Measurements from ENCODE around the gene LILRB2.
"Not testable (repeated sequence)": the region's sequence is repeated elsewhere in the genome, so short reads cannot be mapped to it uniquely, and the experiment has no call there.

The LILRB2 gene

DNA sequence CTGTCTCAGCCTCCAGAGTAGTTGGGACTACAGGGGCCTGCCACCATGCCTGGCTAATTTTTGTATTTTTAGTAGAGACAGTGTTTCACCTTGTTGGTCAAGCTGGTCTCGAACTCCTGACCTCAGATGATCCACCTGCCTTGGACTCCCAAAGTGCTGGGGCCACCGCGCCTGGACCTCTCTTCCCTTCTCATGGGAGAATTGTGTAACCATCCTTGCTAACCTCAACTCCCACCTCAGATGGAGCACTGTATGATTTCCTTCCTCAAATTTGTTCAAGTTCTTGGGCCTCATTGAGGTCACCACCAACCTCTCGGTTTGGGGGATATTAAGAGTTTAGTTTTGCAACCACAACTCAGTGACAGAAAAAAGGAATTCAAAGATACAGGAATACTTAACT, 21.3 kb upstream of the LILRB2 start:
- peak; percentile 64 to 78 for DNase-seq

DNA sequence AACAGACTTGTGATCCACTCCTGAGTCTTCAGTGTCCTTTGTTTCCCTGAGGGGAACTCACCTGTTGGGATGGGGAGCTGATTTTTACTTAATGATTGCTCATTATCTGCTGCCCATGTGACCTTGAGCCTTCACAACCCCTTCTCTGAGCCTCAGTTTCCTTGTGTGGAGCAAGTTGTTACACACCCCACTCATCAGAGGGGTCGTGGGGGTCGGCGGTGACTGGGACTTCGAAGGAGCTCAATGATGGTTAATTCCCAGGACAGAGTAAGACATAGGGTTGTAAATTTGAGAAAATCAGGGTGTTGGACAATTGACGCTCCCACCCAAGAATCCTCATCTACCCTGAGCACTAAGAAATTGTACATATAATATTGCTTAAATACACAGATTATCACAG, 18.6 kb upstream of the LILRB2 start:
- DNase-seq = no peak

DNA sequence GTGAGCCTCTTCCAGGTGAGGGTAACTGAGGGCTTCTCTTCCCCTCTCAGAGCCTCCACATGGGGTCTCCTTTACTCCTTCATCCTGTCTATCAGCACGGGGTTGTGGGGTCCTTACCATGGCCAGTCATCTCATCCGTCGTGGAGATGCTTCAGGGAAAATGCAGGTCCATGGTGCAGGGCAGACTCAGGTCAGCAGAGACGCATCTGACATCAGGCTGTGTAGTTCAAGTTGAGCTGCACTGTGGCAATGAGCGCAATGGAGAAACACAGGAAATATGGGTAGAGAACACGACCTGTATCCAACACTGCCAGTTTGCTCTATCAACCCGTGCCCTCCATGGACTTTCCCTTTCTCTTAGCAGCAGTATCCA, 18.2 kb upstream of the LILRB2 start:
- DNase-seq = no peak

DNA sequence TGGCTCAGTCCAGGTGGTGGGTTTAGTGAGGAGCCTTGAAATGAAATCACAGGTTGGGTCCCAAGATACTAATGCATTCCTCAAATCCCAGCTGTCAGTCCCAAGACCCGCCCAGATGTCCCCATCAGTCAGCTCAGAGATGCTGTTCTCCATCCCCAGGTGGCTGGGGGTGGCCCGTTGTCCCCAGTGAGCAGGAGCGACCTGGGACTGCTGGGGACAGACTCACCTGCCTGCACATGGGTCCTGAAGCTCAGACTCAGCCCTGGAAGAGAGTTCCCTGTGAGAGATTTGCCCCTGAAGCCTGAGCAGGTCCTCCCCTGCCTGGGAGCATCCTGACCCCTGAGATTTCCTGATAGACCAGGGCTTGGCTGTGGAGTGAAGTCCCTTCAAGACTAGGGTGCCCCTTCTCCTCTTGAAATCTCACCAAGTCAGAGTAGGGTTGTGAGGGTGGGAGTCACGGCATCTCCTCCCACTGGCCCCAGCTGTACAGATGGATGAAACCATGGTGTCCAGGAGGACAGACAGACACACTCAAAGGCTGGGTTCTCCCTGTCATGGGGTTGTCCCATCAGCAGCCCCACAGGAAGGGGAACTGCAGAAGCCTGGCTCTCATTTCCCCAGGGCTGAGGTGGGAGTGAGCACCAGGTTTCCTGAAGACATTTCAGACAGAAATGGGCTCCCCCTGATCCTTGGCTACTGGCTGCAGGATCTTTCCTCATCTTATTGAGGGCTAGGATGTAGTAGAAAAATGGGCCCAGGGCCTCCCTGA, 17.6 kb upstream of the LILRB2 start:
- DNase-seq = peak; percentile 54 to 73

DNA sequence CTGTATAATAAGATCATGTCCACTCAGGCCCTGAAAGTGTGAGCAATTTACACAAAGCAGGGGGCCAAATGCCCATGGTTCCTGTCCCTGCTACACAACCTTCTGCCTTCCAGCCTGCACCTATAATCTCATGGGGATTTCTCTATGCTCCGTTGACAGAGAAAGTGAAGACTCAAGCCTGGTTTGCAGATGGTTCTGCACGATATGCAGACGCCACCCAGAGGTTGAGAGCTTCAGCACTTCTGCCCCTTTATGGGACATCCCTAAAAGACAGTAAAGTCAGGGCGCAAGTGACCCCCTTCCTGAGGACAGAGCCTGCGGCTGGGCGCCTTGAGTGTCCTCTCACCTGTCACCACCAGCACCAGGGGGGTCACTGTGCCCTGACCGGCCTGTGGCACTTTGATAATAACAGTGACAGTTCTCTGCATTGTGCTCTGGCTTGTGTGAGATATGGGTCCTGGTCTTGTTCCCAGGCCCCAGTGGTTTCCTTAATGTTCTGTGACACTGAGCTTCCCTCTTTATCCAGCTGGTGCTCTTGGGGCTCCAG, 16.9 kb upstream of the LILRB2 start:
- peak in 1 of 2 donors; percentile 49 for DNase-seq

DNA sequence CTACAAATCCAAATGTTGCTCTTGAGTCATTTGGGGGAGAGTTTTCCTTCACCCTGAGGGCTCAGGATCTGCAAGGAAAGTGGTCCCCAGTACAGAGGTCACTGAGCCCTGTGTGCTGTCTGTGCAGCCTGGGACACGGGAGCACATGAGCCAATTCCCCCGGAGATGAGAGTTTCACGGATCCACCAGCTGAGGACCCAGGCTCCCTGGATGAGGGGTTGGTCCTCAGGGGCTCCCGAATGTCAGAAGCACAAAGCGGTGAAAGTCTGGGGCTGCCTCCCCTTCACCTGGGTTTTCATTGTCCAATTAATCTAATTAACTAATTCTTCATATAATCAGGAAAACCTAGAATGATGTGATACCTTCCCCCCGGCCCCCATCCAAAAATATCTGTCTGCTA, 13.6 kb upstream of the LILRB2 start:
- DNase-seq = no peak

DNA sequence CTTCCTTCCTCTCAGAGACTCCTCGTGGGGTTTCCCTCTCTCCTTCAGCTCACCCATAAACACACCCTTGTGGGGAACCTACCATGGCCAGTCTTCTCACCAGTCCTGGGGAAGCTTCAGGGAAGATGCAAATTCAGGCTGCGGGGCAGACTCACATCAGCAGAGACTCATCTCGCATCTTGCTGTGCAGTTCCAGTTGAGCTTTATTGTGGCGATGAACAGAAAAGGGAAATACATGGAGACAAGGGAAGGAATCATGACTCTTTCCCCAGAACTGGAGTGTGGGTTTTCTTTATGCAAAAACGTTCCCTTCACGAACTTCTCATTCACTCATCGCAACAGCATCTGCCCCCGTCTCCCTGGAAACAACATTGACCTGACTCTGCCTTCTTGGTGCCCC, 8.2 kb upstream of the LILRB2 start:
- DNase-seq = peak; percentile 73 to 77

DNA sequence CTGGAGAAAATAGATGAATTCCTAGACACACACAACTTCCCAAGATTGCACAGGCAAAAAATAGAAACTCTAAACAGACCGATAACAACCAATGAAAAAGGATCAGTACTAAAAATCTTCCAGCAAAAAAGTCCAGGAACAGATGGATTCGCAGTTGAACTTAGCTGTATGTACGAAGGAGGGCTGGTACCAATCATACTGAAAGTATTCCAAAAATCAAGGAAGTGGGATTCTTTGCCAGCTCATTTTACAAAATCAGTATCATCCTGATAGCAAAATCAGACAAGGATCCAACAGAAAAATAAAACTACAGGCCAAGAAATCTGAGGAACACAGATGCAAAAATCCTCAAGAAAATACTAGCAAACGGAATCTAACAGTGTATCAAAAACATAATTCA, 6.5 kb upstream of the LILRB2 start:
- DNase-seq = no peak

DNA sequence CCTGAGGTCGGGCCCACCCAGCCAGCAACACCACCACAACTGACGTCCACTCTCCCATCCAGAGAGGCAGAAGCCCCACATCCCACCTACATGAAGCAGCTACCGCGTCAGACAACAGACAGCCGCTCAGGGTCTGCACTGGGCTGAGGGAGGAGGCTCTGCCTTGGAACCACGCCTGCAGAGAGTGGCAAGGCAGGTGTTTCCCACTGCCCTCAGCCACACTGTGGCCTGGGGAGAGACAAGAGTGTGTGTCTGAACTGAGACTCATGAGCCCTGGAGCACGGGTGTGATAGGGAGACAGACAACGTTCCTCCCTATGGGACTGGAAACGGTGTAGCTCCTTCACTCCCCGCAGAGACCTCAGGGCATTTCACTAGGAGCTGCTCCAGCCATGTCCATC, 5.4 kb upstream of the LILRB2 start:
- DNase-seq = not testable (repeated sequence)

DNA sequence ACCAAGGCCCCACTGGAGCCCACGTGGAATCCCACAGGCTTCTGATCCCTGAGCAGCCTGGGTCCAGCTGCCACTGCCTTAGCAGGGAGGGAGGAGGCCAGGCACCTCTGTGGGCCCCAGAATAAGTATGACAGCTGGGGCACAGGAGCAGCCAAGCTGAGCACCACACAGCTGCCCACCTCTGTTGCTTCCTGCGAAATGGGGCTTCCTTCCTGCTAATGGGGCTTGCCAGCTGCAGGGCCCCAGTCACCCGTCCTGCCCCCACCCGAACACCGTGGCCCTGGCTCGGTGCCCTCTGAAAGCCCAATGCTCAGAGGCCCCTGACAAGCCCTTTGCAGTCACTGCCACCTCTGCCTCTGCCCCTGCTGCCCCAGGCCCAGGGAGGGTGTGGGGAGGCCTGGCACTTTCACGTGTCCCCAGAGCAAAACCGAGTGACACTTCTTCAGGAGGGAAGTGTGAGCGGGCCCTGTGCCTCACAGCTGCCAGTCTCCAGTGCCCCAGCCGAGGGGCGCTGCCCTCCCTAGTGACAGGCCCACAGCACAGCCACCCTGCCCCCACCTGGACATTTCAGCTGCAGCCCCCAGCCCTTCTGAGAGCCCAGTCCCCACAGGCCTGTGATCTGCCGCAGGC, 4.6 kb upstream of the LILRB2 start:
- DNase-seq = not testable (repeated sequence)

DNA sequence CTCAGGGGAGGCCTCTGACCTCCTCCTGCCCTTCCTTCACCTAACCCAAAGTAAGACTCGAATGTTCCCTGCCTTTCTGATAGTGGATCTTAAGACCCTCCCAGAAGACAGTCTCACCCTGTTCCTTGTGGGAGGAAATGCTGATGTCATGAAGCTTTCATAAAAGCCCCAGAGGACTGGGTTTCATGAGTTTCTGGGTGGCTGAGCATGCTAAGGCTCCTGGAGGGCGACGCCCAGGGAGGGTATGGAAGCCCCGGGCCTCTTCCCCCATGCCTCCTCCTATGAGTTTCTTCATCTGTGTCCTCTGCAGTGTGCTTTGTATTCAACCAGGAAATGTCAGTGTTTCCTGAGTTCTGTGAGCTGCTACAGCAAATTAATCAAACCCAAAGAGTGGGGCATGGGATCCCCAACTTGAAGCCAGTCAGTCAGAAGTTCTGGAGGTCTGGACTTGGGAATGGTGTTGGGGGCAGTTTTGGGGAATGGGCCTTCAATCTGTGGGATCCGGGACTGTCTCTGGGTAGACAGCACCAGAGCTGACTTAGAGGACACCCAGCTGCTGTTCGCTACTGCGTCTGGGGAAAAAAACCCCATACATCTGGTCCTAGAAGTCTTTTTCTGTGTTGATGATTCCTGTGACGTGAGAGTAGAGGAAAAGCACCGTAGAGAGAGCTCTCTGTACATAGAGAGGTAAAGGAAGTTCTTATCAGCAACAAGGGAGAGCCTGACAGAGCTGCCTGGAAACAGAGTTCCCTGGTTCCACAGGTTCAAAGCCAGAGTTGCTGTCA, 2.0 kb upstream of the LILRB2 start:
- DNase-seq = peak; percentile 66

DNA sequence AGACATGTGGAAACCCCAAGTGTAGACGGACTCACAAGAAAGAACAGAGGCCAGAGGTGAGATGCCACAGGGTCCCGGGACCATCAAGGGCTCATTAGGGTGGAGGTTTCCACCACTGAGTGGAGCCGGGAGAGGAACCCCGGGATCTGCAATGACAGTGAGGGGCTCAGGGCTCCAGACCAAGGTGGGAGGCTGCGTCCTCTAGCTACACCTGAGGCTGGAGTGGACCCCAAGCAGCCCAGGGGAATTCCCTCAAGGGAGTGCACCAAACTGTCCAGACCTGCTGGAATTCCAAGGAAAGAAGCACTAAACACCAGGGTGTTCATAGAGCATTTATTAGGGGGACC, 792 bp upstream of the LILRB2 start:
- not testable (repeated sequence) for DNase-seq

DNA sequence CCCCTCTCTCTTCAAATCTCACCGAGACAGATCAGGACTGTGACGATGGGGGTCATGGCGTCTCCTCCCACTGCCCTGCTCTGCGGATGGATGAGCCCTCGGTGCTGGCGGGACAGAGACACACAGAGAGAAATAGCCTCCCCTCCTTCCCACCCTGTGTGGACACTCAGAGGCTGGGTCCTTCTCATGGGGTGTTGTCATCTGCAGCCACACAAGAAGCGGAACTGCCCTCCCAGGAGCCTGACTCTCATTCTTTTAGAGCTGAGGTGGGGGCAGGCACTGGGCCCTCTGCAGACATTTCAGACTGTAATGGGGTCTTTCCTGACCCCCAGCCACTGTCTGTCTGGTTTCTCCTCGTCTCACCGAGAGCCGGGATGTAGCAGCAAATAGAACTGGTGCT, 469 bp downstream of the LILRB2 start:
- DNase-seq = peak; percentile 65 to 73

DNA sequence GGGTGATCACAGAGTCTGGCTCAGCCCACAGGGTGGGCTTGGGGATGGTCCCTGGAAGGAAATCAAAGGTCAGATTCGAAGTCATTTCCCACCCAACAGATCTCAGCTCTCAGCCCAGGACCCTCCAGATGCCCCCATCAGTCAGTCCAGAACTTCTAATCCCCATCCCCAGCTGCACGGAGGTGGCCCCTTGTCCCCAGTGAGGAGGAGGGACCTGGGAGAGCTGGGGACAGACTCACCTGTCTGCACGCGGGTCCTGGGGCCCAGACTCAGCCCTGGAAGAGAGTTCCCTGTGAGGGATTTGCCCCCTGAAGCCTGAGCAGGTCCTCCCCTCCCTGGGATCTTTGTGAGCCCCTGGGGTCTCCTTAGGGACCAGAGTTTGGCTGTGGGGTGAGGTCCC, 885 bp downstream of the LILRB2 start:
- DNase-seq = not testable (repeated sequence)

DNA sequence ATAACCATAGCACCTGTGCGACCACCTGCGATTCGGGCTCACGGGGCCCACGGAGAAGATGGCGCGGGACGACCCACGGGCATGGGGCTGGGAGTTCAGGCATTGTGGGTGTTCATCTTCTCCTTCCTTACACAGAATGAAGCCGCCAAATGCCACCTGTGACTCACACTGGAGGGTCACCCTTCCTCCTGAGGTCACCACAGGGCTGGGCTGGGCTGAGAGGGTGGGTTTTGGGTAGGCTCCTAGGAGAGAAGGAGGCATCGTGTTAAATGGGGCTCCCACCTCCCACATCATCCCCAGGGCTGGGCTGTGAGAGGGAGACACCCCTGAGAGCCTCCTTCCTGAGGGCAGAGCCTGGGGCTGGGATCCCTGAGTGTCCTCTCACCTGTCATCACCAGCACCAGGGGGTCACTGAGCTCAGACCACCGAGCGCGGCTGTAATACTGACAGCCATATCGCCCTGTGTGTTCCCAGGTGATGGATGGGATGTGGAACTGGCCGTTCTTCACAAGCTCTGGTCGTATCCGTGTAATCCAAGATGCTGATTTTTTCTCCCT, 1.4 kb downstream of the LILRB2 start:
- DNase-seq = no peak

DNA sequence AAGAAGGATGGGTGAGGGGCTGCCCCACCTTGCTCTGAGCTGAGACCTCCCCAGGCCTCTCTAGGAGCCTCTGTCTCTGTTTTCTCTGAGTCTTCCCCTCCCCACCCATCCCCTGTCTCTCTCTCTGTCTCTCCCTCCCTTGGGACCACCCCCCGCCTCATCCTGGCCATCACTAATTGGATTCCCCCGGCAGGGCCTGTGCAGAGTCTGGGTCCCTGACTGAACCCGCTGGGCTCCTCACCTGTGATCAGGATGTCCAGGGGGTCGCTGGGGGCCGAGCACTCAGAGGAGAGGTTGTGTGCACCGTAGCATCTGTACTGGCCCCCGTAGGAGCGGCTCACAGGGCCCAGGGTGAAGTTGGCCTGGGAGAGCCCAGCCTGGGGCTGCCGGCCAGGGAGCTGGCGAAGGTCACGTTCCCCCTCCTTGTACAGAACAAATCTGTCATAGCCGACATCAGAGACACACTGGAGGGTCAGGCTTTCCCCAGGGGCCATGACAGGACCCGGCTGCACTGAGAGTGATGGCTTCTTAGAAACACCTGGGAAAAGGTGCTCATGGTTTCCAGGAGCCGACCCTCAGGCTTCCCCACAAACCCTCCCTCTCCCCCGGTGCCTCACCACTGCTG, 2.2 kb downstream of the LILRB2 start:
- DNase-seq = not testable (repeated sequence)

DNA sequence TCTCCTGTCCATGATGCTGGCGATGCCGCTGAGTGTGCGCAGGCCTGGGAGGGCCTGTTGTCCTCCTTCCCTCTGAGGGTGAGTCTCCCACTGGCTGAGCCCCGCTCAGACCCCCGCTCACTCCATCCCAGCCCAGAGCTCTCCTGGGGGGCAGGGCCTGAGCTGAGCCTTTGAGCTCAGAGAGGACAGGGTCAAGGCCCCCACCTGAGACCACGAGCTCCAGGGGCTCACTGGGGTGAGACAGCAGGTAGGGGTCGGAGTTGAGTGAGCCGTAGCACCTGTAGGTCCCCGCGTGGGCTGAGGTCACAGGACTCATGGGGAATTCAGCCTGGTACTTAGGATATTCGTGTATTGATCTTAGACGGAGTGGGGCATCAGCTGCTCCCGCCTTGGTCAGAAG, 2.9 kb downstream of the LILRB2 start:
- not testable (repeated sequence) for DNase-seq

DNA sequence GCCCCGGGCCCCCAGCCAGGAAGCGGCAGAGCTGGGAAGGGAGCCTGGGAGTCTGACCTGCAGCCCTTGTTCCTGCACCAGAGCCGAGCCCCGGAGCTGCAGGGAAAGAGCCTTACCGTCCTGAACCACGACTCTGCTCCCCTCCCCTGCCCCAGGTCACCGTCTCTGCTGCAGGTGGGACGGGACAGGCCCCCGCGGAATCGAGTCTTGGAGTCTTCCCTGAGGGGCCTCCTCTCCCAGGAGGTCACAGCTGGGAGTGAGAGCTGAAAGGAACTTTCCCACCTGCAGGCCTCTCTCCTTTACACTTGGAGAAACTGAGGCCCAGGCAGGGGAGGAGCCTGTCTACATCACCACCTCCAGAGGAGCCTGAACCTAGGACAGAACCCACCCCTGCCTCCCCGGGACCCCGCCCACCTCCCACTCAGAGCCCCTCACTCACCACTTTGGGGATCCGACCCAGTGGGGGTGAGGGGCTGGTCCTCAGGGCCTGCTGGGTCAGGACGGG, 3.7 kb downstream of the LILRB2 start:
- DNase-seq = not testable (repeated sequence)

DNA sequence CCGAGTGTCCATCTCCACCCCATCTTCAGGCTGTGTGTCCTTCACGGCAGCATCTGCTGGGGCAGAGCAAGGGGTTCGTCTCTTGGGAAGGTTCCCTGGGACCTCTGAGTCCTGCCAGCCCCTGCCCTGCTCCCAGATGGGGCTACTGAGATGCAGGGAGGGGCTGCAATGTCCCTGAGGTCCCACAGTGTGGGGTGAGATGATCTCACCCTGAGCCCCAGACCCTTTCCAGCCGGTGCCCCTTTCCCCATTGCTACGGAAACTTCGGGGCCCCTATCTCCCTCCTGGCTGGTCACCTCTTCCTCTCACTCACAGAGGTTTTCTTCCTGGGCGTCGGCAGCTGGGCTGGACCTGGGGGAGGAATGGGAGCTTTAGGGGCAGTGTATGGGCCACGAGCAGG, 5.0 kb downstream of the LILRB2 start:
- DNase-seq = no peak

DNA sequence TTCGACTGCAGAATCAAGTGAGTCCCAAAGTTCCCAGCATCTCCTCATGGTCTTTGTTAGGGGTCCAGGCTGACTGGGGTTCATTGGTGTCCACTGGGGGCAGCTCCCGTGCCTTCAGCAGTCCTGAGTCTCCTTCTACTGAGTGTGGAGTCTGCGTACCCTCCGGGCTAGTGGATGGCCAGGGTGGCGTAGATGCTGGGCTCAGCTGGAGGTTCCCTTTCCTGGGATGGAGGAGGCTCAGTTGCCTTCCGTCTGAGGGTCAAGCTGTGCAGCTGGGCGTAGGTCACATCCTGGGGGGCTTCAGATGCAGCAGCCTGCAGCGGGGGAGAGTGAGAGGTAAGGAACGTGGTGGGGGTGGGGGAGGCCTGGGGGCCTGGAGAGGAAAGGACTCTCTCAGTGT, 6.4 kb downstream of the LILRB2 start:
- DNase-seq = not testable (repeated sequence)

DNA sequence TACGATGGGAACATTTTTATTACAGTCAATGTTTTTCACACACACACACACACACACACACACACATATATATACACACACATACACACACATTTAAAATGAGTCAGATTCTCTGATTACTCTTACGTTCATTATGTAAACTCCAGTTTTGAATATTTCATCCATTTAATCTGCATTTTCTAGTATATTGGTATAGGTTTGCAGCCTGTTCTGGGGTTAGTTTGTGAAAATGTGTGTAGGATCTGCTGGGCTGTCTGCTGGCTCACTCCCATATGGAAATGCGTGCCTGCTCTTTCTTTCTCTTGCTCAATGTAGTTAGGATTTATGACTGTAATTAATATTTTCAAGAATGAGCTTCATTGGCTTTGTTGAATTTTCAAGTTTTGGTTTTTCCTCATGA, 7.1 kb downstream of the LILRB2 start:
- no peak for DNase-seq

DNA sequence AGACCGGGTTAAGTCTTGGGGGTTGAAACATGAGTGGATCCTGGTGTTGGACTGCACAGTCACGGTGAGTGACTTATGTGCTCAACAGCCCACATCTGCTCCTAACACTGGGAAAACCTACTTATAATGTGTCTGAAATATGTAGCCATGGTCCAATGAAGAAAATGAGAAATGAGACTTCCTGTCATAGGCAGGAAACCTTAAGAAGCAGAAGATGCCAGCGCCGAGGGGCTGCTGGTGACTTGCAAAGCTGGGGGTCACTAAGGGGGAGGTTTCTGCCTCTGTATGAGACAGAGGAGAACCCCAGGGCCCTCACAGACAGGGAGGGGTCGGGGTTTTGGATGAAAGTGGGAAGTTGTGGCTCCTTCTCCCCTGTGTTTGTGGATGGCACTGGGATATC, 8.7 kb downstream of the LILRB2 start:
- DNase-seq = peak; percentile 50 to 54

DNA sequence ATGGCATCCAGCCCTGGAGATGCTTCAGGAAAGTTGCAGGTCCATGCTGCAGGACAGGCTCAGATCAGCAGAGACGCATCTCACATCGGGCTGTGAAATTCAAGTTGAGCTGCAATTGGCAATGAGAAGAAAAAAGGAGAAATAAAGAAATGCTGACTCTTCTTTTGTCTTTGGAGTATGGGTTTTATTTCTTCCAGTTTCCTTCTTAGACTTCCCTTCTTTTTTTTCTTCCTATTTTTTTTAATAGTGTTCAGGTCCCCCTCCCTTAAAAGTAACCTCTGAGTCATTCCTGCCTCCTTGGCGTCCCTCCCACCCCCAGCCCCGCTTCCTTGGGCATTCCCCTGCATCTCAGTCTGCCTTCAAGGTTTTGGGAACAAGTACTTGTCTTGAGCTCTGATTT, 9.3 kb downstream of the LILRB2 start:
- DNase-seq = peak; percentile 82 to 89

Data from inflammatory macrophage treated with lipopolysaccharide for 1 hour (primary cell).